ENCODE results near the gene GPT2.
"Not testable (repeated sequence)": the region's sequence is repeated elsewhere in the genome, so short reads cannot be mapped to it uniquely, and the experiment has no call there.

GPT2 gene

GRCh38 chr16:46862555-46863447 is 21.4 kb upstream of the GPT2 start:
- DNase-seq (ENCODE audit: low read depth in 2 of 2): no peak

DNA sequence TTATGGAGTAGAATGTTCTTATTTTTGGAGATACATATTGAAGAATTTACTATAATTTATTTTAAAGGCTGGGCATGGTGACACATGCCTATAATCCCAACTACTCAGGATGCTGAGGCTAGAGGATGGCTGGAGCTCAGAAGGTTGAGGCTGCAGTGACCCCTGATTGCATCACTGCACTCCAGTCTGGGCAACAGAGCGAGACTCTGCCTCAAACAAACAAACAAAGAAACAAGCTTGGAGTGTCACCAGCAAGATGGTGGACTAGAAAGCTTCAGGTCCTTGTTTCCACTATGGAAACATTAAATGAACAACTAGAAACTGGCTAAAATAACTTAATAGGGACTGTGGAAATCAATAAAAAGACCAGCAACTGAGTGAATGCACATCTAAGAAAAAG is 17.9 kb upstream of the GPT2 start:
- no peak for DNase-seq (ENCODE audit: low read depth in 2 of 2)

DNA sequence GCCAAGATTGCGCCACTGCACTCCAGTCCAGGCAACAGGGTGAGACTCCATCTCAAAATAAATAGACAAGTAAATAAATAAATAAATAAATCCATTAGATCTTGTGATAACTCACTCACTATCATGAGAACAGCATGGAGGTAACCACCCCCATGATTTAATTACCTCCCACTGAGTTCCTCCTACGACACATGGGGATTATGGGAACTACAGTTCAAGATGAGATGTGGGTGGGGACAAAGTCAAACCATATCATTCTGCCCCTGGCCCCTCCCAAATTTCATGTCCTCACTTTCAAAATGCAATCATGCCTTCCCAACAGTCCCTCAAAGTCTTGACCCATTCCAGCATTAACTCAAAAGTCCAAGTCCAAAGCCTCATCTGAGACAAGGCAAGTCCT is 16.7 kb upstream of the GPT2 start:
- DNase-seq (ENCODE audit: low read depth in 2 of 2): not testable (repeated sequence)

GRCh38 chr16:46868891-46869290 is 15.3 kb upstream of the GPT2 start:
- not testable (repeated sequence) for DNase-seq (ENCODE audit: low read depth in 2 of 2)

DNA sequence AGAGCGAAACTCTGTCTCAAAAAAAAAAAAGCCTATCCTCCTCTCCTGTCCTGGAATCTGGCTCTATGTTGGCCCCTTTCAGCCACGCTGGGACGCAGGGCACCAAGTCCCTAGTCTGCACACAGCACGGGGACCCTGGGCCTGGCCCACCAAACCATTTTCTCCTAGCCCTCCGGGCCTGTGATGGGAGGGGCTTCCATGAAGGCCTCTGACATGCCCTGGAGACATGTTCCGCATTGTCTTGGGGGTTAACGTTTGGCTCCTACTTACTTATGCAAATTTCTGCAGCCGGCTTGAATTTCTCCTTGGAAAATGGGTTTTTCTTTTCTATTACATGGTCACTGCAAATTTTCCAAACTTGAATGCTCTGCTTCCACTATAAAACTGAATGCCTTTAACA is 12.6 kb upstream of the GPT2 start:
- no peak for DNase-seq (ENCODE audit: low read depth in 2 of 2)

GRCh38 chr16:46873201-46873600 is 11.0 kb upstream of the GPT2 start:
- no peak for DNase-seq (ENCODE audit: low read depth in 2 of 2)

- DNase-seq (ENCODE audit: low read depth in 2 of 2): no peak
Observed at GRCh38 chr16:46875243-46875642, 8.9 kb upstream of the GPT2 start.

- no peak for DNase-seq (ENCODE audit: low read depth in 2 of 2)
Observed at GRCh38 chr16:46882304-46882939, 1.7 kb upstream of the GPT2 start.

- no peak for DNase-seq (ENCODE audit: low read depth in 2 of 2)
Observed at GRCh38 chr16:46882940-46883307, 1.2 kb upstream of the GPT2 start.

DNA sequence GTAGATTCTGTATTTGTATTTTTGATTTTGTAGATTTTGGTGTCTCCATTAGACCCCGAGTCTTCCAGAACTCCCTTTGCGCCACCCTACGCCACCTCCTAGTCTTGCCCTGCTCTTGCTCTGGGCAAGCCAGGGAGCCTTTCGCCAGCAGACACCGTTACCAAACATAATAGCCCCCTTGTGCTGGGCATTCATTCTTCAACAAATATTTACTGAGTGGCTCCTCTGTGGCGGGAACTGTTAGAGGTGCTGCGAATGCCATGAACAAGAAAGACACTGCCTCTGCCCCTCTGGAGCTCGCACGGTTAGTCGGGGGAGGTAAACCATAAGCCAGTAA is 841 bp upstream of the GPT2 start:
- DNase-seq (ENCODE audit: low read depth in 2 of 2): no peak

DNA sequence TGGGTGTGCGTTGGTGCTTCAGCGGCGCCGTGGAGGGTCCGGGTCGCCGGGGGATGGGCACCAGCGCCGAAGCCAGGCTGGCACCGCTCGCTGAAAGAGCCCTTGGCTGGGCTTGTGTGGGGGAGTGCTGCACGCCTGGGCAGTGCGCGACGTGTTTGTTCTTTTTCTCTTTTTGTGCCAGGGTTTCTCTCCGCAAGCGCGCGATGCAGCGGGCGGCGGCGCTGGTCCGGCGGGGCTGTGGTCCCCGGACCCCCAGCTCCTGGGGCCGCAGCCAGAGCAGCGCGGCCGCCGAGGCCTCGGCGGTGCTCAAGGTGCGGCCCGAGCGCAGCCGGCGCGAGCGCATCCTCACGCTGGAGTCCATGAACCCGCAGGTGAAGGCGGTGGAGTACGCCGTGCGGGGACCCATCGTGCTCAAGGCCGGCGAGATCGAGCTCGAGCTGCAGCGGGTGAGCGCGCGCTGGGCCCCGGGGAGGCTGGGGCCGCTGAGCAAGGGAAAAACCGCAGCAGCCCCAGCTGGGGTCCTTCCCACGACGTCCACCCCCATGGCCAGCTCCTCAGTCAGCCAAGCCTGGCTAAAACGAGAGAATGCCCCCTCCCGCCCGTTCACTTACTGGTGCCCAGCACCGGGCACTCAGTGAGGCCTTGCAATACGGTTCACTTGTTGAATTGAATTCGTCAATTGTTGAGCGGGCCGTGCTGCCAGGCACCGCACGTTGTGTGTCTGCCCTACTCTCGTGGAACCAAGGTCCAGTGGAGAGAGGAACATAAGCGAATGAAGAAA is 541 bp downstream of the GPT2 start:
- DNase-seq (ENCODE audit: low read depth in 2 of 2): no peak

DNA sequence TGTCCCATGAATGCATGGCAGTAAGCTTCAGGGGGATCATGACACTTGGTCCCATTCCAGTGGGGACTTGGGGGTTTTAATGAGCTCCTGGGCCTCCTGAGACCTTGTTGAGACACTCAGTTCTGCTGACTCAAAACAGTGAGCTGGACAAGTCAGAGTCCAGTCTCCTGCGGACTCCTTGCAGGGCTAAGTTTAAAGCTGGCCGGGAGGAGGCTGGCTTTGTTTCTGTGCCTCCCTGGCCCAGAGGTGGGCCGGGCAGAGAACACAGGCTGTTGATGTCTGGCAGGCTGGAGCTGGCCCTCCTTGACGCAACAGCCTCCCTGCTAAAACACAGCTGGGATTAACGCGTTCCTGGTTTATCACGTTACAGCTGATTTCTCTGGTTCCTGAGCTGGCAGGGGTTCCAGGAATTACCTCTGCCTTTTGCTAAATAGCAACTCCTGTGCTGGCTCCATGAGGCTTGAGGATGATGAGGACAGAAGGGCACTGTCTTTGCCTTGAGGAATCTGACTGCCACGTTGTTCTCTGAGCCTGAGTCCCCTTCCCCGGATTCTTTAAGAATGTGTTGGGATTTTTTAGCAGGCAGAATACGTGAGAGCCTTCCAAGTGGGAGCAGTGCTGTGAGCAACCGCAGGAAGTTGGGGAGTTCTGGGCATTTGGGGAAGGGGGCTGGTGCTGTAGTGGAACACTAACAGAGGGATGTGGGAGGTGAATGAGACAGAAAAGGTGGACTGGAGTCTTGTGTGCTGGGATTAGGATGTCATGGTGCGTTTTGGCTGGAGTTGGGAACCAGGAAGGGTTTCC is 2.0 kb downstream of the GPT2 start:
- DNase-seq (ENCODE audit: low read depth in 2 of 2): no peak

GRCh38 chr16:46886764-46887523 is 2.8 kb downstream of the GPT2 start:
- no peak for DNase-seq (ENCODE audit: low read depth in 2 of 2)

DNA sequence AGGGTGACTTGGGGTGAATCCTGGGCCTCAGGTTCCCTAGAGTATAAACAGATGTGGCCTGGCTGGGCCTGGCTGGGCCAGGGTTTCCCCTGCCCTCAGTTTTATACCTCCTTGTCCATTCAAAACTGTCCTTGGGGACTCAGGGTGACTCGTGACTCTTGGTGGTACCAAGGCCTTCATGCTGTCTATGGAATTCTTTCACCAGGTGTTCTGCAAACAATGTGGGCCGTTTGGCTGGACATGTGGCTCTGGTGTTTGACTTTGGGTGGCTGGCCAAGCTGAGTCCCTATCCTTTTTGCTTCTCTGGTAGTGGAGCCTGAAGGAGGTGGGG is 3.3 kb downstream of the GPT2 start:
- no peak for DNase-seq (ENCODE audit: low read depth in 2 of 2)

- DNase-seq (ENCODE audit: low read depth in 2 of 2): no peak
Observed at GRCh38 chr16:46889245-46889941, 5.2 kb downstream of the GPT2 start.

DNA sequence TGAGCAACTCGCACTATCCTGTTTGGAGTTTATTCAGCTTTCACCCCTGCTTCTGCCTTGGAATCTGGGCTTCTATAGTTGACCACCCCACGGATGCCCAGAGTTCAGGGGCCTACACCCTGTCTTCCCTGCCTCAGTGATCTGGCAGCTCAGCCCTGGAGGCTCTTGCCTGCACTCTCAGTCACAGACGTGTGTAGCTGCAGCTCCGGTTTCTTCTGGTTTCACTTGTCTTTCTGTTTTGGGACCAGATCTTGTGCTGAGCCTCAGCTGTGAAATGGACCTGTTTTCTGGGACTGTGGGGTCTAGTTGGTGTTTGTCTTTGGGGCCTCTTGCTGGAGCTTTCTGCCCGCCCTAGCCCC is 5.8 kb downstream of the GPT2 start:
- DNase-seq (ENCODE audit: low read depth in 2 of 2): no peak

- no peak for DNase-seq (ENCODE audit: low read depth in 2 of 2)
Observed at GRCh38 chr16:46891910-46892309, 7.7 kb downstream of the GPT2 start.

DNA sequence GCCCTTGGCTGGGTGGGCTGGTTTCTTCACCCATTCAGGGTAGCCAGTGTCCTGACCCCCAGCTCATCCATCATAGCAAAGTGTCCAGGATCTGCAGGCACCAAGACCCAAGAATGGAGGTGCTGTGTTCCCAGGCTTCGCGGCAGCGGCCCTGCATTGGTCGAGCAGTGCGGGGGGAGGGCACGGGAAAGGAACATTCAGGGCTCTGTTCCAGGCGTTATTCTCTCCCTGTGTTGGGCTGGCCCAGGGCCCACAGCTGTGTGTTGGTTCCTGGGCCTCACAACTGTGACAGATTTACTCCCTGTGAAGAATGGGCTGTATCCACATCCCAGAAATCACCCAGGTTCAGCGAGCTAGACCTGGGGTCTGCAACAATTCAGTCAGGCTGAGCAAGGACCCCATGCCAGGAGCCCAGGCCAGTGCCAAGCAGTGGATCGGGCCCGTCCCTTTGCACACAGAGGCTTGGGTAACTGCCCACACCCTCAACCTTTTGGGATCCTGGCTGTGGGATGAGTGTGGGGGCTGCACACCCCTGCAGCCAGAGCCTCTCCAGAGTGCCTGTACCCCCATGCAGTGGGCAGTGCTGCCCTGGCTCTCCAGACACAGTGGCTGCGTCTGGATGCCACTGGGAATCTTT is 10.0 kb downstream of the GPT2 start:
- no peak for DNase-seq (ENCODE audit: low read depth in 2 of 2)

- DNase-seq (ENCODE audit: low read depth in 2 of 2): no peak
Observed at GRCh38 chr16:46895399-46896313, 11.5 kb downstream of the GPT2 start.
